Measurements from ENCODE around the gene PPP2R2D.

DNA sequence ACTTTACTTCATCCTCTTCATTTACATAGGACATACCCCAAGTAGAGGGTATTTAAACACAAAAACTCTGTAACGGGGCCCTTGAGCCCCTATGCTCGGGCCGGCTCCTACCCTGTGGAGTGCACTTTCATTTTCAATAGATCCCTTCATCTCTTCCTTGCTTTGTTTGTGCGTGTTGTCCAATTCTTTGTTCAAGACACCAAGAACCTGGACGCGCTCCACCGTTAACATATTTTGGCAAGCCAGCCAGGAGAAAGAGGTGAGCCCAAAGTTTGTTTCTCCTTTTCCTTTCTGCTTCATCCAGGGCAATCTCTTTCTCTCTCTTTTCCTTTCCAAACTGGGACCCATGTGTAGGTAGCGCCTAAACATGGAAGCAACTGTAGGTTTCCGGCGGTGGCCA, 106.9 kb downstream of the PPP2R2D start:
- TF ChIP-seq, protein P1, sequence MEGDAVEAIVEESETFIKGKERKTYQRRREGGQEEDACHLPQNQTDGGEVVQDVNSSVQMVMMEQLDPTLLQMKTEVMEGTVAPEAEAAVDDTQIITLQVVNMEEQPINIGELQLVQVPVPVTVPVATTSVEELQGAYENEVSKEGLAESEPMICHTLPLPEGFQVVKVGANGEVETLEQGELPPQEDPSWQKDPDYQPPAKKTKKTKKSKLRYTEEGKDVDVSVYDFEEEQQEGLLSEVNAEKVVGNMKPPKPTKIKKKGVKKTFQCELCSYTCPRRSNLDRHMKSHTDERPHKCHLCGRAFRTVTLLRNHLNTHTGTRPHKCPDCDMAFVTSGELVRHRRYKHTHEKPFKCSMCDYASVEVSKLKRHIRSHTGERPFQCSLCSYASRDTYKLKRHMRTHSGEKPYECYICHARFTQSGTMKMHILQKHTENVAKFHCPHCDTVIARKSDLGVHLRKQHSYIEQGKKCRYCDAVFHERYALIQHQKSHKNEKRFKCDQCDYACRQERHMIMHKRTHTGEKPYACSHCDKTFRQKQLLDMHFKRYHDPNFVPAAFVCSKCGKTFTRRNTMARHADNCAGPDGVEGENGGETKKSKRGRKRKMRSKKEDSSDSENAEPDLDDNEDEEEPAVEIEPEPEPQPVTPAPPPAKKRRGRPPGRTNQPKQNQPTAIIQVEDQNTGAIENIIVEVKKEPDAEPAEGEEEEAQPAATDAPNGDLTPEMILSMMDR (conservative IDR thresholded peaks at IDR 0.05), result no peak
- no peak for TF ChIP-seq ZFX (IDR thresholded peaks at IDR 0.05)

Measured in C4-2B (cell line).